ENCODE data around the gene EML1.

The EML1 gene

DNA sequence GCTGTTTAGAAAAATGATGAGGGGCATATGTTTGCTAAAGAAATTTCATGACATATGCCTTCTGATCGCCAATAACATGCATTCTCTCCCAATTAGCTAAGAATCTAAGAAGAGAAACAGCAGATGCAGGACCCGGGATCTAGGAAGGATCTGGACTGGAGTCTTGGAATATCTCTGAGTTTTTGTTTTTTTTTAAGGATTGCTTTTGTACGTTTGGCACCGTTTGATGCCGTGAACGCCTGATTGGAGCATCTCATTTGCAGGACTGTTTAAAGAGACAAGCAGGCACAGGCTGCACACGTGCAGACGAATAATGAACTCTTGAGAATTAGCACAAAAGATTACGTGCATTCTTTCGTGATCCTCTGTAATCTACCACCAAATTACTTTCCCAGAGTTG, 13.6 kb downstream of the EML1 start:
- DNase-seq = no peak

DNA sequence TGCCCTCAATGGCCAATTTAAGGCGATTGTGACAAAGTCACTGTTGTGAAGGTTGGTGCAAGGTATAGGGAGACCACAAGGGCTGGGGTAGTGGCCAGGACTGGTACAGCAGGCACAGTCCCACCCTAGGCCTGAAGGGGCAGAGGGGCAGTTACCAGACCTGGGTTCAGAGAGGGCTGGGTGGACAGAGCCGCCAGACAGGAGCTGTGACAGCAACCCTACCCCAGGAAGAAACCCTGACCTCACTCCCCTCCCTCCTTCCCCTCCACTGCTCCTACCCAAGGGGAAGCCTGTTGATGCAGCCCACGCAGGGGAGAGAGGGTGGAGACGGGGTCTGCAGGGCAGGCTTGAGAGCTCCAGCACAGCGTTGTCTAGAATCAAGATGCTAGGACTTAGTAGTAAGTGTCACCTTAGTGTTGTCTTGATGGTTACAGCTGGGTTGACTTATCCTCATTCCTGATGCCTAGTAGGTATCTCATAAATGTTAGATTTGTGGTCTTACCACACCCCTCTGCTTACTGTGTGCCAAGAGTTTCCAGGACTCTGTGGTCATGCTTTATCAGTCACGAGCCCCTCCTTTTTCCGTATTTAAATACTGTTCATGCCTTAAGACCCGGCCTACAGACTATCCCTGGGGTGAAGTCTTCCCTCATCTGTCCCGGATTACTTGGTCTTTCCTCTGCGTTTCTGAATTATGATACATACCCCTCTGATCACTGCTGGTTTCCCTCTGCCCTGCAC, 14.4 kb downstream of the EML1 start:
- DNase-seq = no peak

DNA sequence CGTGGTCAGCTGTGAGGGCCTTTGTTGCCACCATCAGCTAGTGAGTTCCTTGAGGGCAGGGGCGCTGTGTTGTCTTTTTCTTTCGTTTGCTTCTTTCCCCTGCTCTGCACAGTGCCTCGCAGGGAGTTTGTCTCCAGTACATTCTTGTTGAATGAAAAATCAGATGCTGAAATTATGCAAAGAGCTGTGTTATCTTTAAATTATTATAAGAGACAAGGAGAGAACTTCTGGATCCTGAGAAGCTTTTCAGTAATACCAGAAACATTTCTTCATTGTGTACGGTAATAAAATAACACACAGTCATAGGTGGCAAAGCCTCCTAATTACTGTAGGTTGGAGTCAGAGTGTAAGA, 14.9 kb downstream of the EML1 start:
- no peak for DNase-seq

DNA sequence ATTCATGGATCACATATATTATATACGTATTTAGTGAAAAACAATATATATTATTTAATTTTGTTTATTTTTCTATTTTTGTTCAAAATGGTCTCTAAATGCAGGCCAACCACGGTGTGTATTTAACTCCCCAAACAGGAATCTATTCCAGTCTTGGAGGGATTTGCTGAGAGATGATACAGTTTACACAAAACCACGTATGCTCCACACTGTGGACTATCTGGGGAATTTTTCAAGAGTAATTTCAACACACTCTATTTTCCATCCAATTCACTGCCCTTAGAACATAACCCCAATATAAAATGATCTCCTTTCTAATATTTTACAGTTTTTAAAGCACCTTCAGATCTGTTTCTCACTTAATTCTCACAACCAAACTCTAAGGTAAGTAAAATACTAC, 15.3 kb downstream of the EML1 start:
- no peak for DNase-seq

GRCh38 chr14:99809360-99809759, 16.1 kb downstream of the EML1 start:
- DNase-seq = no peak

DNA sequence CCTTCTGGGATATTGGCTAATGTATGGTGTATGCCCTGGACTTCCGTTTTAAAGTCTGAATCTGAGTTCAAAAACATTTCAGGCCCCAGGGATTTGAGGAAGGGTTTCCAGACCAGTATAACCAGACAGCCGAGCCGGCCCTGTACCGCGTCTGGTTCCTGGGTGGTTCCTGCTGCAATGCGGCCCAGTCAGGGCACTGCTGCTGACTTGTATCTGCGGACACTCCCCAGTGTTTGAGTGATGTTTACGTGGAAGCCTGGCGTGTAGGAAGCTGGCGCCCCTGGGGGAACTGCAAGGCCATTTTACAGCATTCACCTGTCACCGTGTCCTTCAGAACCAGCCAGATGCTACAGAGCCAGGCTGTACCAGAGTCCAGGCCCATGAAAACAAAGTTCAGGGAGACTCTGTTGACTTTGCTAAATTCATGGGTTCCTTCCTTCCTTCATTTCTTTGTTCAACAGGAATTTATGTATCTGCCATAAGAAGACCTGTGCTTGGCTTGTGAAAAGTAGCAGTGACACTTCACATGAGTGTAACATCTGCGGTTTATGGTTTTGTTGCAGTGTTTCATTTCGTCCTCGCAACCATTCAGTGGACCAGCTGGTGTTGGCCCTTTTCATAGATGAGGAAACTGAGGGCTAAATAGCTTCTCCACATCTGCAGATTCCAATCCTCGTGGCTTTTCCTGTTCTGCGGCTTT, 16.8 kb downstream of the EML1 start:
- DNase-seq = no peak

GRCh38 chr14:99810559-99810874, 17.3 kb downstream of the EML1 start:
- no peak for DNase-seq

- DNase-seq = no peak
Observed at GRCh38 chr14:99812096-99812750, 19.0 kb downstream of the EML1 start.

DNA sequence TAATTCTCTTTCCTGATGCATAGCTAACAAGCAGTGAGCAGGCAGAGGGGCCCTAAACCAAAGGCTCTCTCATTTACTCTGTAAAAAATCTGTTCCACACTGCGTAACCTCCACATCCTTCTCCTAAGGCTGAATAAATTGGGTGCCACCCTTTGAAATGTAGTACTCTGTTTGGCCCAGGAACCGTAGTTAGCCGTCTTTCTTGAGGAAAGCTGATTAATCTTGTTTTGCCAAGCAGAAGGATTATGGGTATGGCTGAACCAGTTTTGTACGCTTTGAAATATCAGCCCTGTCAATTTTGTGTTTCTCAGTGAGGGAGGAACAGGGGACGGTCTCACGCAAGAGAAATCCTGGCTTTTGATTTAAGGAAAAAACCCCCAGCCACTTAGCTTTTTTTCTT, 19.7 kb downstream of the EML1 start:
- no peak for DNase-seq

GRCh38 chr14:99815696-99816095, 22.5 kb downstream of the EML1 start:
- DNase-seq = no peak

- no peak for DNase-seq
Observed at GRCh38 chr14:99816217-99816616, 23.0 kb downstream of the EML1 start.

GRCh38 chr14:99816642-99817041, 23.4 kb downstream of the EML1 start:
- DNase-seq = no peak

DNA sequence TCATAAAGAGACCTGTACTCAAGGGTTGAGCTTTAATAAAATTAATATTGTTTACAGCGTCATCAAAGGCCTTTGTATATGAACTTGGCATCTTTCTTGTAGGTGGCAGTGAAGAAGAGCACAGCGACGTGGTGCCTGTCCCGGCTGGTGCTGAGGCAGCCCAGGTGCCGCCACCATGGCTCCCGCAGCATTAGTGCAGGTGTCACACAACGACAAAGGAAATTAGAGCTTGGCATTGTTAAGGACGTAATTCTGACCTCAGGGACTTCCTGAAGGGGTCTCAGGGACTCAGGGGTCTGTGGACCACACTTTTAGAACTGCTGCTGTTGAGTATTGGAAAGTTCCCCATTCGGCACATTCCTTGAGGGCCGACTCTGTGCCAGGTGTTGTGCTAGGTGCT, 24.1 kb downstream of the EML1 start:
- DNase-seq = no peak

DNA sequence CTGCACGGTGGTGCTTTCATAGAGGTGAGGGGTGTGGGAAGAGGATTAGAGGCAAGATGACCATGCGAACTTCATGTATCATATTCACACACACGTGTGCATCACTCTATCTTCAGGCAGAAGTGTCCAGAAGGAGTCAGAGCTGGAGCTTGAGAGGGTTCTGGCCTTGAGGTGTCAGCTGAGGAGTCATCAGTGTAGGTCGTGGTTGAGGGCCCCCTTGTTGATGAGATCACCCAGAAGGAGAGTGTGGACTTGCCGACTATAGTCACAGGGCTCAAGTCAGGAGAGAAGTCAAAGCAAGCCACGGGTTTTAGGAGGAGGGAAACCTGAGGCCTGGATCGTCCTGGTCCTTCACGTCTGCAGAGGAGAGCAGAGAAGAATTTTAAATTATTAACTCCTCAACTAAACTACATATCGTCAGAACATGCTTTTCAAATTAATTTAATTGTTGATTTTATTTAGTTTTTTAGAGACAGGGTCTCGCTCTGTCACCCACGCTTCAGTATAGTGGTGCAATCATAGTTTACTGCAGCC, 25.4 kb downstream of the EML1 start:
- DNase-seq = no peak

DNA sequence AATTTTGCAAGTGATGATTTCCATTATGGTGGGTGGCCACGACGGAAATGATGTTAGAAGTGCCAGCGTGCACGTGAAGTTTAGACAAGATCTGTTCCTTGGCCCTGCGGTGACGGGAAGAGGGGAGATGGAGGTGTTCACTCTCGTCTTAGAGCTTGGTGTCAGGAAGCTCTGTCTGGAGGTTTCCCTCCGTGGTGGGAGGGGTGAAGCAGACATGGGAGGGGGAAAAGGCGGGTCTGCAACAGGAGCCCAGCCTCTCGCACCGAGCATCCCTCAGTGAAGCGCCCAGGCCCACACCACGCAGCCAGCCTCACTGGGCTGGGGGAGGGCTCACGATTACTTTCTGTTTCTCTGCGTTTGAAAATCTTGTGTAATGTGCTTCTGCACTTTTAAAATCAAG, 26.3 kb downstream of the EML1 start:
- no peak for DNase-seq

- DNase-seq = no peak
Observed at GRCh38 chr14:99820702-99821331, 27.6 kb downstream of the EML1 start.

GRCh38 chr14:99821519-99822508, 28.6 kb downstream of the EML1 start:
- no peak for DNase-seq

GRCh38 chr14:99822800-99823455, 29.7 kb downstream of the EML1 start:
- no peak for DNase-seq

- DNase-seq = no peak
Observed at GRCh38 chr14:99824776-99825175, 31.6 kb downstream of the EML1 start.

DNA sequence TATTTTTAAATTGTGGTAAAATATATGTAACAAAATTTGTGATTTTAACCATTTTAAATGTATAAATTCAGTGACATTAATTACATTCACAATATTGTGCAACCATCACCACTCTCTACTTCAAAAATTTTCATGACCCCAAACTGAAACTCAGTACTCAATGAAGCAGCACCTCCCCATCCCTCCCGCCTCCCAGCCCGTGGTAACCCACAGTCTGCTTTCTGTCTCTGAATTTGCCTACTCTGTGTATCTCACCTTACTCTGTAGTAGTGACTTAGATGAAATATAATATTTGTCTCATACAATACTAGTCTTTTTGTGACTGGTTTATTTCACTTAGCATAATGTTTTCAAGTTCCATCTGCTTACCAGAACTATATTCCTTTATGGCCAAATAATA, 36.2 kb downstream of the EML1 start:
- DNase-seq = no peak

GRCh38 chr14:99831303-99831702, 38.1 kb downstream of the EML1 start:
- DNase-seq = no peak

Measured in activated effector memory CD4-positive, alpha-beta T cell treated with Interleukin-2 at 50 U/mL for 16 hours (primary cell).